HCT116 (cell line): ENCODE results near the gene ASCC1. TPM values are rescaled to one million over a fixed set of nuclear protein-coding genes. Genes with fewer than 3 reads are reported as not detected.
A peak's percentile ranks its signal among the peaks of the same experiment; 100 is the strongest.

Experiments
- ATAC-seq: fragments of 200-7000 bp; cut with Tn5 transposase; 2 replicates; pipeline ENCODE4 v1.9.1; 2020; ENCODE audit warnings: mild to moderate bottlenecking, moderate library complexity
- BruUV-seq: library from RNA; stranded (reverse); fragments of 400-500 nt; replicated peaks from 2 replicates; lab custom pipeline; 2021; lab: Mats Ljungman, UMichigan
- CTCF ChIA-PET: fragments of 300-600 bp; sonication (Branson Sonifier 250); formaldehyde crosslinking; loops from one replicate; lab custom pipeline; 2021; ENCODE audit warnings: antibody characterized with exemption; lab: Charles Lee
- POLR2A ChIA-PET: fragments of 300-600, 350-600 bp; sonication (Branson Sonifier 250); formaldehyde crosslinking; loops from one replicate; lab custom pipeline; 2021; ENCODE audit warnings: antibody characterized with exemption; lab: Charles Lee
- RAD21 ChIA-PET, 2 experiments: fragments of 300-600 bp; sonication (Branson Sonifier 250); formaldehyde crosslinking; loops; one replicate each; lab custom pipeline; 2023; ENCODE audit warnings: low total read pairs in 2 of 2; ENCODE audit not compliant: uncharacterized antibody in 2 of 2, unreplicated experiment in 2 of 2, low non-redundant PET in 1 of 2; lab: Charles Lee
- DNase-seq: peaks from one replicate; pipeline ENCODE4 v3.0.0-alpha.2; 2010; ENCODE audit warnings: low read depth, low spot score
- H2AFZ ChIP-seq: fragments of 200-600 bp; shearing (Covaris generic), sonication (generic); 2 replicates; pipeline ENCODE4 v1.6.1; 2017; ENCODE audit warnings: low read depth, mixed run types, mixed read lengths, antibody characterized with exemption, low read length; ENCODE audit not compliant: poor library complexity, severe bottlenecking
- H3K27ac ChIP-seq: 2 replicates; pipeline ENCODE4 v1.5.1; 2012; ENCODE audit warnings: low read depth, low read length
- H3K27me3 ChIP-seq: fragments of 200-600 bp; sonication (generic); 2 replicates; pipeline ENCODE4 v1.6.1; 2016; ENCODE audit warnings: mixed run types, low read length, mixed read lengths; ENCODE audit not compliant: insufficient read depth
- H3K36me3 ChIP-seq, 2 experiments: fragments of 200-500 bp in 1 of 2; fragments of 200-600 bp in 1 of 2; sonication (Bioruptor generic) in 1 of 2; sonication (generic) in 1 of 2; 2 replicates each; pipeline versions ENCODE4 v1.5.1 to v1.6.1; 2014 to 2016; ENCODE audit warnings: low read length in 2 of 2, inconsistent platforms in 1 of 2, mixed read lengths in 1 of 2, mixed run types in 1 of 2; ENCODE audit not compliant: insufficient read depth in 2 of 2, control insufficient read depth in 1 of 2
- H3K4me1 ChIP-seq, 2 experiments: fragments of 200-600 bp in 1 of 2; sonication (generic) in 1 of 2; 2 replicates each; pipeline versions ENCODE4 v1.5.1 to v1.6.1; 2012 to 2017; ENCODE audit warnings: low read length in 2 of 2, inconsistent platforms in 1 of 2, mild to moderate bottlenecking in 1 of 2, mixed read lengths in 1 of 2, mixed run types in 1 of 2, moderate library complexity in 1 of 2; ENCODE audit not compliant: insufficient read depth in 2 of 2, control insufficient read depth in 1 of 2
- H3K4me2 ChIP-seq: fragments of 200-600 bp; sonication (generic); 2 replicates; pipeline ENCODE4 v1.6.1; 2017; ENCODE audit warnings: mixed run types, low read length, mixed read lengths
- H3K4me3 ChIP-seq, 2 experiments: fragments of 200-600 bp in 1 of 2; sonication (generic) in 1 of 2; replicated peaks in 1 of 2; 2 replicates each; pipeline ENCODE4 v1.5.1; 2011 to 2016; ENCODE audit warnings: low read length in 2 of 2, control low read depth in 1 of 2, low read depth in 1 of 2, mild to moderate bottlenecking in 1 of 2, mixed read lengths in 1 of 2, mixed run types in 1 of 2
- H3K79me2 ChIP-seq: fragments of 200-600 bp; sonication (generic); 2 replicates; pipeline ENCODE4 v1.6.1; 2017; ENCODE audit warnings: mild to moderate bottlenecking, mixed run types, low read length, moderate library complexity, mixed read lengths; ENCODE audit not compliant: insufficient read depth
- H3K9ac ChIP-seq: fragments of 200-600 bp; sonication (generic); 2 replicates; pipeline ENCODE4 v1.6.1; 2016; ENCODE audit warnings: low read length, mixed read lengths
- H3K9me2 ChIP-seq: fragments of 200-600 bp; sonication (generic), shearing (Covaris generic); 2 replicates; pipeline ENCODE4 v1.6.1; 2017; ENCODE audit warnings: mixed run types, mild to moderate bottlenecking, moderate library complexity; ENCODE audit not compliant: insufficient read depth
- H3K9me3 ChIP-seq, 2 experiments: fragments of 200-500 bp in 1 of 2; fragments of 200-600 bp in 1 of 2; sonication (Bioruptor generic) in 1 of 2; sonication (generic) in 1 of 2; 2 replicates each; pipeline ENCODE4 v1.6.1; 2014 to 2017; ENCODE audit warnings: low read length in 2 of 2, mixed read lengths in 2 of 2, inconsistent platforms in 1 of 2, low read depth in 1 of 2, mild to moderate bottlenecking in 1 of 2, mixed run types in 1 of 2, moderate library complexity in 1 of 2; ENCODE audit not compliant: control insufficient read depth in 1 of 2, insufficient read depth in 1 of 2
- H4K20me1 ChIP-seq: fragments of 200-600 bp; sonication (generic), shearing (Covaris generic); 2 replicates; pipeline ENCODE4 v1.6.1; 2017; ENCODE audit warnings: mixed run types, mild to moderate bottlenecking, moderate library complexity; ENCODE audit not compliant: insufficient read depth
- ATF3 ChIP-seq: IDR thresholded peaks from 2 replicates; pipeline ENCODE4 v1.6.1; 2012
- CBX3 ChIP-seq: IDR thresholded peaks from 2 replicates; pipeline ENCODE4 v1.6.1; 2012; ENCODE audit warnings: low read depth
- CEBPB ChIP-seq: IDR thresholded peaks from 2 replicates; pipeline ENCODE4 v1.6.1; 2012; ENCODE audit warnings: low read depth
- CTCF ChIP-seq, 3 experiments: fragments of 200-600 bp in 1 of 3; sonication (generic) in 1 of 3; IDR thresholded peaks in 2 of 3; conservative IDR thresholded peaks in 1 of 3; 2 replicates each; pipeline ENCODE4 v1.5.1; 2012 to 2017; ENCODE audit warnings: low read depth in 2 of 3, low read length in 2 of 3, antibody characterized with exemption in 1 of 3, borderline replicate concordance in 1 of 3, control low read depth in 1 of 3, mild to moderate bottlenecking in 1 of 3, mixed read lengths in 1 of 3, mixed run types in 1 of 3, moderate library complexity in 1 of 3; ENCODE audit not compliant: insufficient read depth in 1 of 3
- ELF1 ChIP-seq: IDR thresholded peaks from 2 replicates; pipeline ENCODE4 v1.6.1; 2012; ENCODE audit warnings: low read depth, borderline replicate concordance
- EZH2 ChIP-seq: fragments of 200-600 bp; sonication (generic); IDR thresholded peaks from 2 replicates; pipeline ENCODE4 v1.6.1; 2017; ENCODE audit warnings: antibody characterized with exemption, mixed run types
- EZH2phosphoT487 ChIP-seq: fragments of 200-600 bp; IDR thresholded peaks from 2 replicates; pipeline ENCODE4 v1.6.1; 2018; ENCODE audit warnings: antibody characterized with exemption, borderline replicate concordance
- JUND ChIP-seq: IDR thresholded peaks from 2 replicates; pipeline ENCODE4 v1.6.1; 2012
- MAX ChIP-seq: IDR thresholded peaks from 2 replicates; pipeline ENCODE4 v1.6.1; 2012
- POLR2AphosphoS5 ChIP-seq: IDR thresholded peaks from 2 replicates; pipeline ENCODE4 v1.6.1; 2011; ENCODE audit warnings: mild to moderate bottlenecking, low read depth, low read length, moderate library complexity
- TCF7L2 ChIP-seq: IDR thresholded peaks from 2 replicates; pipeline ENCODE4 v1.7.0; 2011; ENCODE audit warnings: borderline replicate concordance, inconsistent platforms; ENCODE audit not compliant: insufficient read depth, insufficient read length; ENCODE audit errors: extremely low read depth
- YY1 ChIP-seq: IDR thresholded peaks from 2 replicates; pipeline ENCODE4 v1.6.1; 2011; ENCODE audit warnings: low read length, low read depth, moderate library complexity, mild to moderate bottlenecking; ENCODE audit not compliant: insufficient replicate concordance; ENCODE audit errors: extremely low read depth
- ZBTB33 ChIP-seq: IDR thresholded peaks from 2 replicates; pipeline ENCODE4 v1.6.1; 2011; ENCODE audit warnings: mild to moderate bottlenecking, low read length, moderate library complexity; ENCODE audit not compliant: insufficient replicate concordance; ENCODE audit errors: extremely low read depth
- ZNF274 ChIP-seq: fragments of 200-500 bp; sonication (Bioruptor generic); IDR thresholded peaks from 2 replicates; pipeline ENCODE4 v1.6.1; 2014; ENCODE audit warnings: mild to moderate bottlenecking, low read depth, low read length, inconsistent platforms
- intact Hi-C: fragments of 100-400 bp; cut with micrococcal nuclease; formaldehyde crosslinking; loops from 2 replicates; pipeline ENCODE4 v1.10.0; 2022
- total RNA-seq: library from RNA; stranded (reverse); gene quantifications from one replicate; pipeline ENCODE4 v1.2.1, GENCODE V29; 2021; ENCODE audit not compliant: unreplicated experiment

ASCC1 gene
- total RNA-seq, 1 experiment from 2014 or later: 34.5 TPM

GRCh38 chr10:72254813-72255568, 38.9 kb upstream of the ASCC1 start (continued):
- TF ChIP-seq CTCF (IDR thresholded peaks at IDR 0.05 in 2 of 3, conservative IDR thresholded peaks at IDR 0.05 in 1 of 3; ENCODE audit: borderline replicate concordance in 1 of 3, insufficient read depth in 1 of 3, low read depth in 2 of 3, low read length in 2 of 3) (no peak), EZH2phosphoT487 (no peak), ZNF274 (no peak), YY1 (no peak), ZBTB33 (no peak), POLR2AphosphoS5 (peak; percentile 30; the same call in 1 of the 2 replicates)

GRCh38 chr10:72253578-72253977, 37.5 kb upstream of the ASCC1 start:
- peaks cover 23 to 41% of the 10 kb centered on the region in 2 experiments for H3K4me1 ChIP-seq
- no peaks in the 10 kb centered on the region for H3K9me2 ChIP-seq
- H3K9me3 ChIP-seq: no peaks in the 10 kb centered on the region
- H3K27ac ChIP-seq: no peak overlapping the region
- no peaks in the 10 kb centered on the region for H3K79me2 ChIP-seq
- intact Hi-C loops: no loop called here
- ChIA-PET CTCF (no interaction called here), RAD21 (no interaction called here), POLR2A (interaction anchor here (1.0 to 3.5 kb wide), 6 partner anchors 20 to 78 kb away, joined by 3 to 22 read pairs (median 6); partner anchors contain the start of gene DDIT4)
- ATAC-seq (no peak), DNase-seq (no peak)
- no peaks in the 10 kb centered on the region for H4K20me1 ChIP-seq
- H3K36me3 ChIP-seq: no peaks in the 10 kb centered on the region
- H3K4me2 ChIP-seq: no peak overlapping the region
- no peak overlapping the region for H3K9ac ChIP-seq
- H2AFZ ChIP-seq: no peak overlapping the region
- no peak overlapping the region for H3K4me3 ChIP-seq
- no peaks in the 10 kb centered on the region for H3K27me3 ChIP-seq
- no TSS peak for BruUV-seq
- no peak for TF ChIP-seq ATF3
- no peak for TF ChIP-seq CBX3
- no peak for TF ChIP-seq TCF7L2
- TF ChIP-seq EZH2: no peak
- TF ChIP-seq ELF1: no peak
- no peak for TF ChIP-seq CEBPB
- no peak for TF ChIP-seq MAX
- no peak for TF ChIP-seq JUND
- TF ChIP-seq ZBTB33: no peak
- TF ChIP-seq YY1: no peak
